HEK293 (cell line): ENCODE measurements around the gene BCAP31.

ENCODE experiments used
- ZBTB1 ChIP-seq: fragments of 450-650 bp; formaldehyde crosslinking; IDR thresholded peaks from 2 replicates; pipeline ENCODE4 v1.5.1; 2016; ENCODE audit warnings: missing biosample characterization, missing genetic modification characterization
- ZNF560 ChIP-seq: fragments of 450-650 bp; formaldehyde crosslinking; IDR thresholded peaks from 2 replicates; pipeline ENCODE4 v1.5.1; 2017; ENCODE audit warnings: missing biosample characterization, missing genetic modification characterization, borderline replicate concordance
- TF ChIP-seq, protein P1 (sequence below): fragments of 450-650 bp; formaldehyde crosslinking; IDR thresholded peaks from 2 replicates; pipeline ENCODE4 v1.5.1; 2016; ENCODE audit warnings: missing biosample characterization, missing genetic modification characterization

DNA sequence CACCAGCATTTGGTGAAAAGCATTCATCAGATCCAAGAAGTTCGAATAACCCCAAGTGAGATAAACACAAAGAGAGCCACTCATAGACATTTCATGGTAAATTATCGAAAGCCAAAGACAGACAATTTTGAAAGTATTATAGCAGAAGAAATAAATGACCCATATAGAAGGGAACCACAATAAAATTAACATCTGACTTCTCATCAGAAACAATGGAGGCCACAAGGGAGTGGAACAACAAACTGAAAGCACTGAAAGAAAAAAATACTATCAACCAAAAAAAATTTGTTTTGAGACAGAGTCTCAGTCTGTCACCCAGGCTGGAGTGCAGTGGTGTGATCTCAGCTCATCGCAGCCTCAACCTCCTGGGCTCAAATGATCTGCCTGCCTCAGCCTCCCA is 64.9 kb downstream of the BCAP31 start:
- TF ChIP-seq, protein P1, sequence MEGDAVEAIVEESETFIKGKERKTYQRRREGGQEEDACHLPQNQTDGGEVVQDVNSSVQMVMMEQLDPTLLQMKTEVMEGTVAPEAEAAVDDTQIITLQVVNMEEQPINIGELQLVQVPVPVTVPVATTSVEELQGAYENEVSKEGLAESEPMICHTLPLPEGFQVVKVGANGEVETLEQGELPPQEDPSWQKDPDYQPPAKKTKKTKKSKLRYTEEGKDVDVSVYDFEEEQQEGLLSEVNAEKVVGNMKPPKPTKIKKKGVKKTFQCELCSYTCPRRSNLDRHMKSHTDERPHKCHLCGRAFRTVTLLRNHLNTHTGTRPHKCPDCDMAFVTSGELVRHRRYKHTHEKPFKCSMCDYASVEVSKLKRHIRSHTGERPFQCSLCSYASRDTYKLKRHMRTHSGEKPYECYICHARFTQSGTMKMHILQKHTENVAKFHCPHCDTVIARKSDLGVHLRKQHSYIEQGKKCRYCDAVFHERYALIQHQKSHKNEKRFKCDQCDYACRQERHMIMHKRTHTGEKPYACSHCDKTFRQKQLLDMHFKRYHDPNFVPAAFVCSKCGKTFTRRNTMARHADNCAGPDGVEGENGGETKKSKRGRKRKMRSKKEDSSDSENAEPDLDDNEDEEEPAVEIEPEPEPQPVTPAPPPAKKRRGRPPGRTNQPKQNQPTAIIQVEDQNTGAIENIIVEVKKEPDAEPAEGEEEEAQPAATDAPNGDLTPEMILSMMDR (tag by site-specific recombination) = no peak
- TF ChIP-seq ZNF560 (tag by site-specific recombination) = no peak
- TF ChIP-seq ZBTB1 = no peak
